CD1c-positive myeloid dendritic cell (primary cell): ENCODE data around the gene TCERG1L.

Source experiments
- DNase-seq: peaks from one replicate; pipeline ENCODE4 v3.0.0-alpha.2; 2016; ENCODE audit errors: extremely low spot score

The TCERG1L gene

DNA sequence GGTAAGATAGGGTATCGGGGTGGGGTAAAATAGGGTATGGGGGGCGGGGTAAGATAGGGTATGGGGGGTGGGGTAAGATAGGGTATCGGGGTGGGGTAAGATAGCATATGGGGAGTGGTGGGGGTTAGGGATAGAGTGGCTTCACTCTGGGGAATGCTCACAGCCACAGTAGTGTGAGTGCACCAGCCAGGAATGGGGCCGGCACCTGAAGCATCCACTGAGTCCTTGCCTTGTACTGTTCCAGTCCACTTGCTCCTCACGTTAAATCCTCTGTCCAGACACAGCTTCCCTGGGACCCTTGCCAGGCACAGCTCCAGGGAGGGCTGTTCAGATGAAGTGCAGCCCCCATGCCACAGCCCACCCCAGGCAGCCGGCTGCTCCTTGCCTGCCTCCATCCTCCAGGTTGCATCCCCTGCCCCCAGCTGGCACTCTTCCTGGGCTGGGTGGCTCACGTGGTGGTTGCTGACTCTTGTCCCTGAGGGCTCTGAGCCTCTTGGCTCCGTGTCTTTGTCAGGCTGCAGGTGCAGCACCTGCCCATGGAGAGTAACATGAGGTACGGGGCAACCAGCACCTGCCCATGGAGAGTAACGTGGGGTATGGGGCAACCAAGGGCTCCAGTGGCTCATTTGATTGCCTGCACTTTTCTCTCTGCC is 268.4 kb downstream of the TCERG1L start:
- no peak for DNase-seq
